K562 (cell line): ENCODE data around the gene MARK3.

Experiments
- CC2D1A ChIP-seq: fragments of 450-650 bp; IDR thresholded peaks from 2 replicates; pipeline ENCODE4 v1.6.1; 2017; ENCODE audit warnings: mild to moderate bottlenecking
- CTBP1 ChIP-seq: fragments of 450-650 bp; IDR thresholded peaks from 2 replicates; pipeline ENCODE4 v1.6.1; 2016; ENCODE audit warnings: borderline replicate concordance
- HIVEP1 ChIP-seq: fragments of 250-450 bp; sonication (Bioruptor Pico); IDR thresholded peaks from 2 replicates; pipeline ENCODE4 v1.4.0; 2020; ENCODE audit warnings: mild to moderate bottlenecking
- POLR2AphosphoS5 ChIP-seq: IDR thresholded peaks from 2 replicates; pipeline ENCODE4 v1.6.1; 2011; ENCODE audit warnings: mild to moderate bottlenecking, low read depth, low read length, moderate library complexity; ENCODE audit not compliant: control insufficient read depth, insufficient read depth
- SMARCC2 ChIP-seq: fragments of 450-650 bp; IDR thresholded peaks from 2 replicates; pipeline ENCODE4 v1.6.1; 2017; ENCODE audit warnings: antibody characterized with exemption, moderate library complexity, mild to moderate bottlenecking, low read depth
- SPI1 ChIP-seq: IDR thresholded peaks from 2 replicates; pipeline ENCODE4 v1.6.1; 2011; ENCODE audit warnings: low read depth, low read length, control low read depth, borderline replicate concordance
- STAT5B ChIP-seq: fragments of 250-450 bp; sonication (Bioruptor Pico); IDR thresholded peaks from 2 replicates; pipeline ENCODE4 v1.8.0; 2021; ENCODE audit warnings: mild to moderate bottlenecking, inconsistent platforms
- ZNF232 ChIP-seq: sonication (generic); formaldehyde crosslinking; IDR thresholded peaks from 2 replicates; pipeline ENCODE4 v1.8.0; 2022; ENCODE audit warnings: mild to moderate bottlenecking, missing genetic modification reagents

DNA sequence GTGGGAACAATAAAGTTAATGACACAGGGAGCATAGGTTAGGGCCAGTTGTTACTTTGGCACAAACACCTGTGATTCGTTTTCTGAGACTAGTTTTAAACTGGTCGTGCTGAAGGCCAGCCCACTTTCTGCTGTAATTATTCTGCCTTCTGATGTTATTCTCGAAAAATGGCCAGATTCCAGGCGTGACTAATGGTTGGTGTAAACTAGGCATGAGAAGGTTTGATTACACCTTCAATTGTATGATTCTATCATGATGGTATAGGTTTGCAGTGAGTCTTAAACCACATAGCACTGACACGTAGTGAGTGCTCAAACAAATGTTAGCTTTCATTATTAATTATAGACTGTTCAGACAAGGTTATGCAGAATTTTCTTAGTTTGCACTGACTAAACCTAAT is 98.4 kb downstream of the MARK3 start:
- no peak for TF ChIP-seq CC2D1A
- TF ChIP-seq CTBP1, result no peak
- no peak for TF ChIP-seq SMARCC2
- no peak for TF ChIP-seq STAT5B (CRISPR knock-in tag)
- TF ChIP-seq ZNF232, result no peak
- no peak for TF ChIP-seq POLR2AphosphoS5
- TF ChIP-seq SPI1, result no peak
- no peak for TF ChIP-seq HIVEP1 (CRISPR knock-in tag)
